Calu3 (cell line): Measurements from ENCODE around the gene PPP2R5B. TPM values are rescaled to one million over a fixed set of nuclear protein-coding genes. Genes with fewer than 3 reads are reported as not detected.

ENCODE experiments used
- BruUV-seq: library from RNA; stranded (reverse); fragments of 400-500 nt; replicated peaks from 2 replicates; lab custom pipeline; 2021; lab: Mats Ljungman, UMichigan
- CTCF ChIA-PET: fragments of 300-600 bp; sonication (Branson Sonifier 250); formaldehyde crosslinking; loops from one replicate; lab custom pipeline; 2022; ENCODE audit warnings: antibody characterized with exemption; lab: Charles Lee
- DNase-seq: peaks from one replicate; pipeline ENCODE4 v3.0.0; 2022
- H3K27ac Mint-ChIP-seq: one replicate; pipeline ENCODE4 v1.8.0; 2022; ENCODE audit warnings: mixed read lengths; ENCODE audit not compliant: unreplicated experiment
- H3K27me3 Mint-ChIP-seq: one replicate; pipeline ENCODE4 v1.8.0; 2022; ENCODE audit warnings: mixed read lengths; ENCODE audit not compliant: unreplicated experiment
- H3K36me3 Mint-ChIP-seq: one replicate; pipeline ENCODE4 v1.8.0; 2022; ENCODE audit warnings: mild to moderate bottlenecking, moderate library complexity, mixed read lengths; ENCODE audit not compliant: insufficient read depth, unreplicated experiment
- H3K4me1 Mint-ChIP-seq: one replicate; pipeline ENCODE4 v1.8.0; 2022; ENCODE audit warnings: mild to moderate bottlenecking, low read depth, mixed read lengths; ENCODE audit not compliant: unreplicated experiment
- H3K4me3 Mint-ChIP-seq: one replicate; pipeline ENCODE4 v1.8.0; 2022; ENCODE audit warnings: mild to moderate bottlenecking, low read depth, moderate library complexity, mixed read lengths; ENCODE audit not compliant: unreplicated experiment
- H3K9me3 Mint-ChIP-seq: one replicate; pipeline ENCODE4 v1.8.0; 2022; ENCODE audit warnings: low read depth, mixed read lengths; ENCODE audit not compliant: unreplicated experiment
- intact Hi-C: fragments of 100-400 bp; cut with micrococcal nuclease; formaldehyde crosslinking; loops from one replicate; pipeline ENCODE4 v1.10.0; 2022; ENCODE audit not compliant: unreplicated experiment
- total RNA-seq: library from RNA; stranded (reverse); gene quantifications from 2 replicates; pipeline ENCODE4 v1.2.3, GENCODE V29; 2022
- TF ChIP-seq, protein P1 (sequence below): fragments of 200-600 bp; IDR thresholded peaks from one replicate; pipeline ENCODE4 v1.8.0; 2022; ENCODE audit warnings: antibody characterized with exemption; ENCODE audit not compliant: unreplicated experiment

The PPP2R5B gene
- total RNA-seq, 1 experiment from 2014 or later = 12.2 TPM

DNA sequence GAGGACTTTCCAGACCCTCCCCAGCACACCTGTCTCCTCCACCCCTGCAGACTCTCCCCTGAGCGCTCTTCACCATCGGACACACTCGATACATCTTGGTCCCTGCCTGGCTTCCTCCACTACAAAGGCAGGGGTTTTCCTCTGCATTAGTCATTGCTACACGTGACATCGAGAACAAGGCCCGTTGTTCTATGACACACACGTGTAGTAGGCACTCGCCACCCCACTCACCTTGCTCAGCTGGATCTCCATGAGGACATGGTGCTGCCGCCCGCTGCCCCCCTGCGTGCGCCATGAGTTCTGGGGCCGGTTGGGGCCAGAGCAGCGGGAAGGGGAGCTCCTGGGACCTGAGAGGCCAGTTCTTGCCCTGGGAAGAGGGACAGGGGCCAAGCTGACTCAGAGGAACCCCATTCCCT lies 24.2 kb upstream of the PPP2R5B start:
- peaks cover 35% of the 10 kb centered on the region for H3K36me3 Mint-ChIP-seq
- peak overlapping the region; percentile 37 for H3K4me3 Mint-ChIP-seq
- TF ChIP-seq, protein P1, sequence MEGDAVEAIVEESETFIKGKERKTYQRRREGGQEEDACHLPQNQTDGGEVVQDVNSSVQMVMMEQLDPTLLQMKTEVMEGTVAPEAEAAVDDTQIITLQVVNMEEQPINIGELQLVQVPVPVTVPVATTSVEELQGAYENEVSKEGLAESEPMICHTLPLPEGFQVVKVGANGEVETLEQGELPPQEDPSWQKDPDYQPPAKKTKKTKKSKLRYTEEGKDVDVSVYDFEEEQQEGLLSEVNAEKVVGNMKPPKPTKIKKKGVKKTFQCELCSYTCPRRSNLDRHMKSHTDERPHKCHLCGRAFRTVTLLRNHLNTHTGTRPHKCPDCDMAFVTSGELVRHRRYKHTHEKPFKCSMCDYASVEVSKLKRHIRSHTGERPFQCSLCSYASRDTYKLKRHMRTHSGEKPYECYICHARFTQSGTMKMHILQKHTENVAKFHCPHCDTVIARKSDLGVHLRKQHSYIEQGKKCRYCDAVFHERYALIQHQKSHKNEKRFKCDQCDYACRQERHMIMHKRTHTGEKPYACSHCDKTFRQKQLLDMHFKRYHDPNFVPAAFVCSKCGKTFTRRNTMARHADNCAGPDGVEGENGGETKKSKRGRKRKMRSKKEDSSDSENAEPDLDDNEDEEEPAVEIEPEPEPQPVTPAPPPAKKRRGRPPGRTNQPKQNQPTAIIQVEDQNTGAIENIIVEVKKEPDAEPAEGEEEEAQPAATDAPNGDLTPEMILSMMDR = no peak
- H3K4me1 Mint-ChIP-seq = peaks cover 15% of the 10 kb centered on the region
- H3K27ac Mint-ChIP-seq = peak overlapping the region; percentile 86
- DNase-seq = peak; percentile 78
- no TSS peak for BruUV-seq
- no peaks in the 10 kb centered on the region for H3K27me3 Mint-ChIP-seq
- CTCF ChIA-PET = interaction anchor here (1.0 to 1.5 kb wide), 2 partner anchors 53 to 114 kb away, joined by 4 read pairs; partner anchors contain the start of gene ARL2
- no peaks in the 10 kb centered on the region for H3K9me3 Mint-ChIP-seq
- intact Hi-C loops = no loop called here

DNA sequence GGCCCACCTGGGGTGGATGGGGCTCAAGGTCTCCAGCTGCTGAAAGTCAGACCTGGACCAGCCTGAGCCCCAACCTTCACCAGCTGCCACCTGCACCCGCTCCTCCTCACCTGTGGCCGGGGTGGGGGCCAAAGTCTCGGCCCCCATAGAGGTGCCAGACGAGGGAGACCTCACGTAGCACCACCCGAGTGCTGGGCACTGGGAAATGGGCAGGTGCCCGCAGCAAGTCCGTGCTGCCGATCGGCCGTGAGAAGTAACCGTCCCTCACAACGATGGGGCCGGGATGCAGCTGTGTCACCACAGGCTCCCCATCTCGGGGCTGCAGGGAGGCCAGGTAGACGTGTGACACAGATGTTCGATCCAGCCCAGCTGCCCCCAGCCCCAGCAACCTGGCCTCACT lies 23.7 kb upstream of the PPP2R5B start:
- no peak for DNase-seq
- Mint-ChIP-seq H3K36me3 (peaks cover 32% of the 10 kb centered on the region), H3K27ac (no peak overlapping the region), H3K4me1 (peaks cover 15% of the 10 kb centered on the region), H3K27me3 (no peaks in the 10 kb centered on the region), H3K9me3 (no peaks in the 10 kb centered on the region), H3K4me3 (no peak overlapping the region)
- TF ChIP-seq, protein P1 = no peak
- CTCF ChIA-PET = interaction anchor here (1.0 to 1.5 kb wide), 2 partner anchors 53 to 113 kb away, joined by 4 read pairs; partner anchors contain the start of gene ARL2
- no TSS peak for BruUV-seq
- intact Hi-C loops = no loop called here

DNA sequence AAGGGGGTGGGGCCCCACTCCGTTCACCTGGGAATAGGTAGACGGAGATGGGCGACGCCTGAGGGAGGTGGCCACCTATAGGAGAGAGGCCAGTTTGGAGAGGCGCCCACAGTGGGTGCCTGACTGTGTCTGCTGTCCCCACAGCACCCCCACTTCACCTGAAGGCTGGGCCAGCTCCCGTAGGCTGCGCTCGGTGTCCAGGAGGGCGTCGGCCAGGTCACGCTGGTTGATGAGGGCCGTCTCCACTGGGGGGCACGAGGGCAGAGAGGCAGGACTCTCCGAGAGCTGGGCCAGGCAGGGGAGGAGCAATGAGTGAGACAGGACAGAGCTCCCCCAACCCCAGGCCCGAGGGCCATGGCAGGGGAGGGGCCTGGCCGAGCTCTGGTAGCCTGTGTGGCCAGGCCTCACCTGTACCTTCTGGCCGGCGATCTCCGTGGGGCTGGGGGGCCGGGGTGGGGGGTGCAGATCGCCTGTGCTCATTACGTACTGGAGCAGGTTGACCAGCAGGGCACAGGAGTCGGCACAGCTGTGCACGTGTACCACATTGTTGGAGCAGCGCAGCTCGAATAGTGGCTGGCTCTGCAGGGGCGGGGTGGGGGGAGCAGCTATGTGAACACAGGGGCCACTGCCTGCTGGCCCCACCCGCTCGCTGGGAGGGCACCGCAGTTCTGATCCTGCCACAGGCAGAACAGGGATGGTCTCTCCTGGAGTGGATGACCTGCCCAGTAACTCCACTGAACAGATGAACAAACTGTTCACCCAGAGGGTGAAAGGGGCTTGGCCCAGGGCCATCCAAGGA lies 22.2 kb upstream of the PPP2R5B start:
- CTCF ChIA-PET = no interaction called here
- intact Hi-C loops = no loop called here
- H3K36me3 Mint-ChIP-seq = peaks cover 34% of the 10 kb centered on the region
- TF ChIP-seq, protein P1 = no peak
- DNase-seq = no peak
- BruUV-seq = no TSS peak
- peaks cover 15% of the 10 kb centered on the region for H3K4me1 Mint-ChIP-seq
- no peaks in the 10 kb centered on the region for H3K9me3 Mint-ChIP-seq
- H3K27me3 Mint-ChIP-seq = no peaks in the 10 kb centered on the region
- no peak overlapping the region for H3K4me3 Mint-ChIP-seq
- H3K27ac Mint-ChIP-seq = no peak overlapping the region

DNA sequence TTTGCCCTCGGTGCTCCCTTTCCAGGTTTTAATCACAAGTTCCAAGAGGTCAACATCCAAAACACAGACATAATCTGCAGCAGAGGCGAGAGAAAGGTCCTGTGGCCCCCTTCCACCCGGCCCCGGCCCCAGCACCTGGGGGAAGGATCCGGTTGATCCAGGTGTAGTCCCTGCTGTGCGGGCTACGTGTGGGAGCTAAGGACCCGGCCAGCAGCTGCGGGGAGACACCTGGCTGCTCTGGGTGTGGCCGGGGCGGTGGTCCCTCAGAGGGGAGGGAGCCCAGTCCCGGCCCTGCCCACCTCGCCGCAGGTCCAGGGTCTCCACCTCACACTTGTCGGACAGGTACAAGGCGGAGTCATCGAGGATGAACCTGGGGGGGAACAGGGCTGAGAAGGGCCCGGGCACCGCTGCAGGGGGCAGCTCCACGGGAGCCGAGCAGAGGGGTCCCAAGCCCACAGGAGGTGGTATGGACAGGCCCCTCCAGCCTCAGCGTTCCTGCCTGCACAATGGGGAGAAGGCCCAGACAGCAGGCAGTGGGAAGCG lies 21.1 kb upstream of the PPP2R5B start:
- Mint-ChIP-seq H3K4me1 (peaks cover 15% of the 10 kb centered on the region), H3K27me3 (no peaks in the 10 kb centered on the region), H3K27ac (no peak overlapping the region), H3K4me3 (no peak overlapping the region), H3K36me3 (peaks cover 35% of the 10 kb centered on the region), H3K9me3 (no peaks in the 10 kb centered on the region)
- intact Hi-C loops = no loop called here
- TF ChIP-seq, protein P1 = no peak
- BruUV-seq = no TSS peak
- CTCF ChIA-PET = no interaction called here
- no peak for DNase-seq
